T47D (cell line): Measurements from ENCODE around the gene PAPLN.
A peak's percentile ranks its signal among the peaks of the same experiment; 100 is the strongest.

Source experiments
- DNase-seq, 2 experiments: peaks; one replicate each; pipeline versions ENCODE4 v3.0.0 to v3.0.0-alpha.2; 2011 to 2012; ENCODE audit warnings: low read depth in 1 of 2, low spot score in 1 of 2
- JUND ChIP-seq: IDR thresholded peaks from 2 replicates; pipeline ENCODE4 v1.6.1; 2012; ENCODE audit warnings: low read depth
- in situ Hi-C: cut with HindIII; loops from 2 replicates; pipeline ENCODE4 v1.10.0; 2016; ENCODE audit warnings: low sequenced_read_pairs, low pct_unique_long_range_greater_than_20kb

Gene PAPLN

DNA sequence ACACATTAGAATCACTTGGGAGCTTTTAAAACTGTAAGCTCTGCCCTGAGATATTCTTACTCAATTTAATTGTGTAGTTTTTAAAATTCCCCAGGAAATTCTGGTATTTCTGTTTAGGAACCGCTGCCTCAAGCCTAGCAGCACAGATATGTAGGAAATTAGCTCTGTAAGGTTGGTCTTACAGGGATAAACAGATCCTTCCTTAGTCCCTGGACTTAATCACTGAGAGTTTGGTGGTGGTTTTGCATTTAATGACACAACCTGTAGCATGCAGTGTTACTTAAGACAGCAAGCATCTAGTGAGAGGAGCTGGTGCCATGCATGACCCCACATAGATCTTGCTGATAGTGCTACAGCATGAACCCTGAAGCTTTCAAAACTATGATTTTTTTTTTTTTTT, 19.9 kb upstream of the PAPLN start:
- in situ Hi-C loops = no loop called here
- TF ChIP-seq JUND = no peak
- DNase-seq = no peak

DNA sequence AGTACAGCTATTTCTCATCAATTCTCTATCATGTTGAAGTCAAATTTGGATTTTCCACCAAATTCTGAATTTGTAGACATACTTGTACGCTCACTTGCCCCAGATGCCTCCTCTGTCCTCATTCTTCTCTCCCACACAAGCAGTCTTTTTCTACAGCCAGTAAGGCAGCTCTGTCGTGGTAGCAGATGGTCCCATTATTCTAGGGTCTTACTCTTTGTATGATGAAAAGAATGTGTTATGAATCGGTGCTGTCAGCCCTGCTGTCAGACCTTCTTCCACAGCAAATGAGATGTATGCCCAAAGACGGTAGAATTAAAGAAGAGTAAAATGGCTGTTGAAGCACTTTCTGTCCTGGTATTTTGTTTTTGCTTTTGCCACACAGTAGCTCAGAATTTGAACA, 17.2 kb upstream of the PAPLN start:
- in situ Hi-C loops = no loop called here
- no peak for DNase-seq
- TF ChIP-seq JUND = no peak

DNA sequence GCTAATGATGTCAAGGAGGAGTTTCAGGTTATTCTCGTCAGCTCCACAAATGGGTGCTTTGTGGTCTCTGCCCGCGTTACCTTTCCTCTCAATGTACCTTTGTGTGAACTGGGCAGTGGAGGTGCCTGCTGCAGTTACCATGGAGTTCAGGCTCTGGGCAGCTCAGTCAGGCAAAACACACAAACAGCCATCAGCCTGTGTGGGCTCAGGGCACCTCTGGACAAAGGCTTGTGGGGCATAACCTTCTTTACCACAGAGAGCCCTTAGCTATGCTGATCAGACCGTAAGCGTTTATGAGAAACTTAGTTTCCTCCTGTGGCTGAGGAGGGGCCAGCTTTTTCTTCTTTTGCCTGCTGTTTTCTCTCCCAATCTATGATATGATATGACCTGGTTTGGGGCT, 16.7 kb upstream of the PAPLN start:
- no peak for DNase-seq
- no peak for TF ChIP-seq JUND
- in situ Hi-C loops = no loop called here

DNA sequence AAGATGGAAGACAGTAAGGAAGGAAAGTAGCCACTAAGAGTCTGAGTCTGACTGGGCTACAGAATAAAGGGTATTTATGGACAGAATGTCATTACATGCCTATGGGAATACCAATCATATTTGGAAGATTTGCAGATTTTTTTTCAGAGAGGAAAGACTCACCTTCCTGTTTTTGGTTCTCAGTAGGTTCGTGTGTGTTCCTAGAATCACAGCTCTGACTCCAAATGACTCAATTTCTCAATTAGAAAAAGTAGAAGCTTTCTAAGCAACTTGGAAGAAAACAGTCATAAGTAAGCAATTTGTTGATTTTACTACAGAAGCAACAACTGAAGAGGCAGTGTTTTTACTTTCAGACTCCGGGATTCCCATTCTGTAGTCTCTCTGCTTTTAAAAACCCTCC, 15.4 kb upstream of the PAPLN start:
- no peak for DNase-seq
- in situ Hi-C loops = no loop called here
- no peak for TF ChIP-seq JUND

DNA sequence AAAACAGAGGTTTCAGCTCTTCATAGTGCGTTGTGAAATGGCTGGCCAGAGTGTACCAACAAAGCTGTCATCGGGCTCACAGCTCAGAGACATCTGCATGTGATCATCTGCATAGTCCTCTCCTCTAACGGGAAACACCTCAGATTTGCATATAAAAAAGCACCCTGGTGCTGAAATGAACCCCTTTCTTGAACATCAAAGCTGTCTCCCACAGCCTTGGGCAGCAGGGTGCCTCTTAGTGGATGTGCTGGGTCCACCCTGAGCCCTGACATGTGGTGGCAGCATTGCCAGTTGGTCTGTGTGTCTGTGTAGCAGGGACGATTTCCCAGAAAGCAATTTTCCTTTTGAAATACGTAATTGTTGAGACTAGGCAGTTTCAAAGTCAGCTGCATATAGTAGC, 14.3 kb upstream of the PAPLN start:
- in situ Hi-C loops = no loop called here
- no peak for TF ChIP-seq JUND
- no peak for DNase-seq

DNA sequence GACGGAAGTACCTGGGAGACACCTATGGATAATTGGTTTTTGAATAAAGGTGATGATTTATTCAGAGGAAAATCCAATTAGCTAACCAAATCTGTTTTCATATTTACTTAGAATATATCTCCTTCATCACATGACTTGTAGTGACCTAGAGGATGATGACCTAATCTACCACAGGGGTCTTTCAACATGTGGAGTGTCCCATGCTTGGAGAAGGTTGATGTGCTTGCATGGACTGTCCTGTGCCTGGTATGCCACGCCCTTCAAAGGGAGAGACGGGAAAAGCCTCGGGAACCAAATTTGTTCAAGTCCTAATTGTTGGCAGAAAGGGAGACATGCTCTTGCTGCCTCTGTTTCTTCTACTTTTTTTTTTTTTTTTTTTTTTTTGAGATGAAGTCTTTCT, 11.8 kb upstream of the PAPLN start:
- DNase-seq = no peak
- TF ChIP-seq JUND = no peak
- in situ Hi-C loops = no loop called here

DNA sequence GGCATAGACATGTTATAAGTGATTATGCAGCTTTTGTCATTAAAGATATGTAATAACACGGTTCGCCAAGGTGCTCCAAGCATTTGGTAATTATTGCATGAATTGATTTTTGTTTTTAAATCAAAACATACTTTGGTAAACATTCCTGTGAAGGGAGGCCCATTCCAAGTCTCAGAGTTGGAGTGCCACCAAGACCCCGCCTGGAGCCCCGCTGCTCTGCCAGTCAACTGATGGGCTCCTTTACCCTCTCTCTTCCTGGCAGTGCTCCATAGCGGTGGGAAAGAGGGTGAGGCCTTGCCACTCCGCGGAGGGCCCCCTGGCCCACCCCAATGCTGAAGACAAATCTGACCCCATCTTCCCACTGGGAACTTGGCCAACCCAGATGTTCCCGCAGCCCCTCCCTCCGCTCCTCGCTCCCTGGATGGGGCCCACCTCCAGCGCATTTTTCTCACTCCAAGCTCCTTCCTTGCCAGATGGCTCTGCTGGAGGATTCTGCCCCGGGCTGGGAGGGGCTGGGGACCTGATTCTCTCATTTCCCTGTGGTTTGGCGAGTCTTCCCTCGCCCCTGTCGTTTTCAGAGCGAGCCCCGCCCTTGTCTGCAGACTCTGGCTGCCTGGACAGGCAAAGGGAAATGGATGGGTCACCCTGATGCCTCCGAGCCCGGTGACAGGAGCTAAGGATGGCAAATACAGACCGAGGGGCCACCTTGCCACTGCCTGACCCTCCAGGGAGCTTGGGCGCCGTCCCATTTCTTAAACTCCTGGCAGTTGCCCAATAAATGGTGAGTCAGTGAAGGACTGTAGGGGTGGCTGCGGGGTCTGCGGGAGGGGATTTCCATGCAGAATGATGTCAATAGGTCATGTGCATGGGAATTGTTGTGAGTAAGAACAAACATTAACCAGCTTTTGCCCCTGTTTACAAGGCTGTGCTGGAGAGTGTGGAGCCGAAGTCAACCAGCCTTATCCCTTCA, 9.2 kb upstream of the PAPLN start:
- TF ChIP-seq JUND = no peak
- no peak for DNase-seq
- in situ Hi-C loops = no loop called here

DNA sequence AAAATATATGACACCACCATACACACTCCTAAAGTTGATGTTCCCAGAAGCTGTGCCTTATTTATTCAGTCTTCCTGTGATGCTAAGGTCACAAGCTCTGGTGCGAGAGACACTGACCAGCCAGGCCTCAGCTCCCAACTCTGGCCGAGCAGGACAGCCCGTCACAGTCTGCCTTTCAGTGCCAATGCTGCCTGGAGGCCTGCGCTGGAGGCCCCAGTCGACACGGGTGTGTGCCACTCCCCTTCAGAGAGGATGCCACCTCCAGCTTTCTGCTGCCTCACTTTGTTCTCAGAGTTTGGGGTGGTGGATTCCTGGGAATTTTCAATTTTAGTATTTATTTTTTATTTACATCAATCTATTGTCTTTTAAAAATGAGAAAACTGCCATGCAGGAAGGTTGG, 7.3 kb upstream of the PAPLN start:
- no peak for DNase-seq
- in situ Hi-C loops = no loop called here
- no peak for TF ChIP-seq JUND

DNA sequence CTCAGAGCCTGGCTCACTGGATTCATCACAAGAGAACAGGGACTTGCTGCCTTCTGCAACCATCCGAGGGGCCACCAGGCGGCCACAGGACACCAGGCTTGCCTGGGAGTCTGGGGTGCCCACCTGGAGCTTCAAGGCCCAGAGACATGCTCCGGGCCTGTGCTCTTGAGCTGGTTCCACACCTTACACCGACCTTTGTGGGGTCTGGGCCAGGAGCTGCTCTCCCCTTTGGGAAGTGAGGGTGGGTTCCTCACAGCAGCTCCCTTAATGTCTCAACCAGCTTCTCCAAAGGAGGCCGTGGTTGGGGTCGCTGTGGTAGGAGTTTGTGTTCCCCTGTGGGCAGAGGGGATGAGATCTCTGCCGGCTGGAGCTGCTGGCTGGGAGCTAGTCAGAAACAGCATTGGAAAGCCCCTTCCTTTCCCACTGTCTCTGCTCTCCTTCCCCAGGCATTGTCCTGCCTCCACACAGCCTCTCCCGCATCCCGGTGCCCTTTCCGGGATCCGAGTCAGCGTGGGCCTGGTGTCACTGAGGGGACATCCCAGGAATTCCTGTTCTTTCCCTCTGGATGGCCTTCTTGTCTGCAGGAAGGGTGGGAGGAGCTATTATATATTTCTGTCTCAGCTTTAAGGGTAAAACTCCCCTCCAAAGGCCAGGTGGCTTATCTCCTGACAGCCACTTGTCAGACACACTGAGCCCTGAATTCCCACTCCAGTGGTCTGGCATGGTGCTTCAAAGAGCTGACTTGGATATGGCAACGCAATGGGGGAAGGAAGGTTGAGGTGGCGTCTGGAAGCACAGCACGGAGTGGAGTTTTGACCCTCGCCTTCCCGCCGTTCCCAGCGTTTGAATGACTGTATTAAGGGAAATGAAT, 5.1 kb upstream of the PAPLN start:
- DNase-seq = peak in 1 of 2 experiments; percentile 59
- in situ Hi-C loops = no loop called here
- no peak for TF ChIP-seq JUND

DNA sequence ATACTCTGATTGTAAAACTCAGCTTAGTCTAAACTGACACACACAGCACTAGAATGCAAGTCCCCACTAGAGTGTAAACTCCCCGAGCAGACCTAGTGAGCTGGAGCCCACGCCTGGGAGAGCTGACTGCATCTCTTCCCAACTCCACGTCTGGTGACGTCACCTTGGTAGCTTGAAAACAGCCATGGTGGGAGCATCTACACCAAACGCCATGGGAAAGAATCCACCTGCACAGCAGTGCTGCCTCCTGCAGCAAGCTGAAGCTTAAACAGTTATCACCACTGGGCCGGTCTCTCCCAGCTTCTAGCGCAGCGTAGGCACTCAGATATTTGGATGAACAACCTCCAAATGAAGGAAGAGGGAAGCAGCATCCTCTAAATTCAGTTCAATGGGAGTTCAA, 4.3 kb upstream of the PAPLN start:
- in situ Hi-C loops = no loop called here
- no peak for TF ChIP-seq JUND
- DNase-seq = no peak

DNA sequence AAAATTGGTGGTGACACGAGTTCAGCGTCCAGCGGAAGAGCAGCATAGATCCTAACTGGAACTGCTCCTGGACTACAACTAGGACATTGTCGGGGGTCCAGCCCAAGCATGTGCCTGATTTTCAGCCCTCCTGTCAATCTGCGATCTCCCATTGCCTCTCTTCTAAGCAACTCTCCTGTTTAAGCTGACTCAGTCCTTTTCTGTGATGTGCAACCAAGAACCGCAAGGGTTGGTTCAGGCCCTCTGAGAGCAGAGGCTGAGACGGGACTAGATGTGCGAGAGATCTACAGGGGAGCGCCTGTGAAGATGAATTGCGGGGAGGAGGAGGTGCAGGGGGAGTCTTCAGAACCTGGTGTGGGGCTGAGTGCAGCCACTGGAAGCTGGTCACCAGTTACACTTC, 3.7 kb upstream of the PAPLN start:
- TF ChIP-seq JUND = no peak
- in situ Hi-C loops = no loop called here

DNA sequence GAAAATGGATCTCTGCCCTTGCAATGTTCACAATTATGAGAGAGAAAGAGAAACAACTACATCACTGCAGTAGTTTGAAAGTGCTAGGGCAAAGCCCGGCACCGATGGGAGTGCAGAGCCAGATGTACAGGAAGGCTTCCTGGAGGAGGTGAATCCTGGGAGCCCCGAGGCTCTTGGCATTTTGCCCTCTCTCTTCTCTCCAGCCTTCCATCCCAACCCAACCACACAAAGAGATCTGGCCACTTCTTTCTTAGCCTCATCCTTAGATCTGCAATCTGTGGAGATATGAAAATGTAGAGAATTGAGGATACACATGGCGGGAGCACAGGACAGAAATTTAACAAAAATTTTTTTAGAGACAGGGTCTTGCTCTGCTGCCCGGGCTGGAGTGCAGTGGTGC, 3.3 kb upstream of the PAPLN start:
- DNase-seq = no peak
- in situ Hi-C loops = no loop called here
- no peak for TF ChIP-seq JUND

More for the DNA sequence above, 3.7 kb upstream of the PAPLN start:
- DNase-seq = no peak

DNA sequence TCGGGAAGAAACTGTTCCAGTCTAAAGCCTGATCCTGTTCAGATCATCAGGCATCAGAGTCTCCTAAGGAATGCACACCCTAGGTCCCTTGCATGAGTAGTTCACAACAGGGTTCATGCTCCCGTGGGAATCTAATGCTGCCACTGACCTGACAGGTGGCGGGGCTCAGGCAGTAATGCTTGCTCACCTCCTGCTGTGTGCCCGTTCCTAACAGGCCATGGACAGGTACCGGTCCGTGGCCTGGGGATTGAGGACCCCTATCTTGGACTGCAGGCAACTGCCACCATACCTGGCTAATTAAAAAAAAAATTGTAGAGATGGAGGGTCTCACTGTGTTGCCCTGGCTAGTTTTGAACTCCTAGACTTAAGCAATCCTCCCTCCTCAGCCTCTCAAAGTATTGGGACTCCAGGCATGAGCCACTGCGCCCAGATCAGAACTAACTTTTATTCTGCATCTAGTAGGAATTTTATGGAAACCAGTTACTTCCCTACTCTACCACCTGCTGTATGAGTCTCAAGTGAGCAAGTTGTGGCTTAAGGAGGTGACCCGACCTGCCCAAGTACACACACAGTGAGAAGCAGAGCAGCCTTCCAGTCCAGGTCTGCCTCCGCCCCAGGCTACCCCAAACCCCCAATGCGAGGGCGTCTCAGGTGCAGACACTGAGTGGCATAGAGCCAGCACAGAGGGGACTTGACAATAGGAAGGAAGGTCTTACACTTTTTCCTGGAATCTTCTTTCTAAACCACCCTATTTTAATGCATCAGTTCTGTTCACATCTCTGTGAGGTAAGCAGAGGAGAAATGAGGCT, 2.5 kb upstream of the PAPLN start:
- DNase-seq = no peak
- TF ChIP-seq JUND = no peak
- in situ Hi-C loops = no loop called here
